MM.1S (cell line): ENCODE data around the gene SRF.

Source experiments
- EZH2phosphoT487 ChIP-seq: fragments of 300-600 bp; sonication (generic); IDR thresholded peaks from 2 replicates; pipeline ENCODE4 v1.6.1; 2018; ENCODE audit warnings: antibody characterized with exemption, low read length
- TF ChIP-seq, protein P1 (sequence below): fragments of 300-600 bp; sonication (generic); IDR thresholded peaks from 2 replicates; pipeline ENCODE4 v1.5.1; 2016; ENCODE audit warnings: antibody characterized with exemption, low read length, mixed read lengths

DNA sequence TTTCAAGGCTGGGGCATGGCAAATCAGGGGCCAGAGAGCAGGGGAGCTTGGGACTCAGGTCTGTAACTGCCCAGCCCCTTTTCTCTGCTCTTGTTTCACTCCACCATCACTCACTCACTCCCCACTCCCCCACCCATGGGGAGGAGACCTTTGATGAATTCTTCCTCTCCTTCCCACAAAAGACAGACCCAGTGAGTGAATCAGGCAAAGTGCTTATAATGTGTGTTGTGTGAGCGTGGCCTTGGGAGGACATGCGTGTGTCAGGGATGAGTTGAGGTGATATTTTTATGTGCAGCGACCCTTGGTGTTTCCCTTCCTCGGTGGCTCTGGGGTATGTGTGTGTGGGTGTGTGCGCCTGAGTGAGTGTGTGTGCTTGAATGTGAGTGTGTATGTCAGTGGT lies 9.9 kb downstream of the SRF start:
- no peak for TF ChIP-seq EZH2phosphoT487
- TF ChIP-seq, protein P1, sequence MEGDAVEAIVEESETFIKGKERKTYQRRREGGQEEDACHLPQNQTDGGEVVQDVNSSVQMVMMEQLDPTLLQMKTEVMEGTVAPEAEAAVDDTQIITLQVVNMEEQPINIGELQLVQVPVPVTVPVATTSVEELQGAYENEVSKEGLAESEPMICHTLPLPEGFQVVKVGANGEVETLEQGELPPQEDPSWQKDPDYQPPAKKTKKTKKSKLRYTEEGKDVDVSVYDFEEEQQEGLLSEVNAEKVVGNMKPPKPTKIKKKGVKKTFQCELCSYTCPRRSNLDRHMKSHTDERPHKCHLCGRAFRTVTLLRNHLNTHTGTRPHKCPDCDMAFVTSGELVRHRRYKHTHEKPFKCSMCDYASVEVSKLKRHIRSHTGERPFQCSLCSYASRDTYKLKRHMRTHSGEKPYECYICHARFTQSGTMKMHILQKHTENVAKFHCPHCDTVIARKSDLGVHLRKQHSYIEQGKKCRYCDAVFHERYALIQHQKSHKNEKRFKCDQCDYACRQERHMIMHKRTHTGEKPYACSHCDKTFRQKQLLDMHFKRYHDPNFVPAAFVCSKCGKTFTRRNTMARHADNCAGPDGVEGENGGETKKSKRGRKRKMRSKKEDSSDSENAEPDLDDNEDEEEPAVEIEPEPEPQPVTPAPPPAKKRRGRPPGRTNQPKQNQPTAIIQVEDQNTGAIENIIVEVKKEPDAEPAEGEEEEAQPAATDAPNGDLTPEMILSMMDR = no peak
